Measurements from ENCODE around the gene RIMBP3B.
"Not testable (repeated sequence)": the region's sequence is repeated elsewhere in the genome, so short reads cannot be mapped to it uniquely, and the experiment has no call there.

The RIMBP3B gene

GRCh38 chr22:21394613-21395012, 11.1 kb downstream of the RIMBP3B start:
- H3K4me3 Mint-ChIP-seq; H3K36me3 Mint-ChIP-seq; H3K9me3 Mint-ChIP-seq (ENCODE audit: low read depth); H3K27ac Mint-ChIP-seq; H3K4me1 Mint-ChIP-seq (ENCODE audit: low read depth); H3K27me3 Mint-ChIP-seq: not testable (repeated sequence)

GRCh38 chr22:21401197-21401969, 17.8 kb downstream of the RIMBP3B start:
- H3K27ac Mint-ChIP-seq; H3K4me3 Mint-ChIP-seq; H3K4me1 Mint-ChIP-seq (ENCODE audit: low read depth); H3K36me3 Mint-ChIP-seq; H3K9me3 Mint-ChIP-seq (ENCODE audit: low read depth); H3K27me3 Mint-ChIP-seq: not testable (repeated sequence)

GRCh38 chr22:21402763-21403314, 19.3 kb downstream of the RIMBP3B start:
- not testable (repeated sequence) for H3K27ac Mint-ChIP-seq; H3K4me1 Mint-ChIP-seq (ENCODE audit: low read depth); H3K4me3 Mint-ChIP-seq; H3K36me3 Mint-ChIP-seq; H3K27me3 Mint-ChIP-seq; H3K9me3 Mint-ChIP-seq (ENCODE audit: low read depth)

- not testable (repeated sequence) for H3K27me3 Mint-ChIP-seq; H3K4me1 Mint-ChIP-seq (ENCODE audit: low read depth); H3K36me3 Mint-ChIP-seq; H3K27ac Mint-ChIP-seq; H3K9me3 Mint-ChIP-seq (ENCODE audit: low read depth); H3K4me3 Mint-ChIP-seq
These were observed 23.6 kb downstream of the RIMBP3B start for GRCh38 chr22:21407139-21407538.

- H3K4me1 Mint-ChIP-seq (ENCODE audit: low read depth); H3K9me3 Mint-ChIP-seq (ENCODE audit: low read depth); H3K36me3 Mint-ChIP-seq; H3K27ac Mint-ChIP-seq; H3K4me3 Mint-ChIP-seq; H3K27me3 Mint-ChIP-seq: not testable (repeated sequence)
These were observed 24.2 kb downstream of the RIMBP3B start for GRCh38 chr22:21407792-21408191.

GRCh38 chr22:21416375-21416774, 32.8 kb downstream of the RIMBP3B start:
- not testable (repeated sequence) for H3K9me3 Mint-ChIP-seq (ENCODE audit: low read depth); H3K36me3 Mint-ChIP-seq; H3K27me3 Mint-ChIP-seq; H3K4me1 Mint-ChIP-seq (ENCODE audit: low read depth); H3K4me3 Mint-ChIP-seq; H3K27ac Mint-ChIP-seq

GRCh38 chr22:21417227-21417746, 33.7 kb downstream of the RIMBP3B start, which contains the start of gene HIC2:
Gene HIC2, plus strand, starts transcription at chr22:21417371. Its CDS starts 25,461 bp downstream, at chr22:21442832.
- H3K27ac Mint-ChIP-seq; H3K9me3 Mint-ChIP-seq (ENCODE audit: low read depth); H3K4me1 Mint-ChIP-seq (ENCODE audit: low read depth); H3K27me3 Mint-ChIP-seq; H3K36me3 Mint-ChIP-seq: not testable (repeated sequence)
- peak within 1 kb of the TSS; percentile 52 for H3K4me3 Mint-ChIP-seq

GRCh38 chr22:21417853-21418252, 34.3 kb downstream of the RIMBP3B start:
- H3K9me3 Mint-ChIP-seq (ENCODE audit: low read depth); H3K27me3 Mint-ChIP-seq; H3K36me3 Mint-ChIP-seq; H3K4me1 Mint-ChIP-seq (ENCODE audit: low read depth); H3K27ac Mint-ChIP-seq: not testable (repeated sequence)
- peak overlapping the region; percentile 52 for H3K4me3 Mint-ChIP-seq

- not testable (repeated sequence) for H3K9me3 Mint-ChIP-seq (ENCODE audit: low read depth); H3K36me3 Mint-ChIP-seq; H3K4me3 Mint-ChIP-seq; H3K27me3 Mint-ChIP-seq; H3K4me1 Mint-ChIP-seq (ENCODE audit: low read depth); H3K27ac Mint-ChIP-seq
These were observed 35.6 kb downstream of the RIMBP3B start for GRCh38 chr22:21418974-21419638.

- H3K9me3 Mint-ChIP-seq (ENCODE audit: low read depth); H3K27me3 Mint-ChIP-seq; H3K36me3 Mint-ChIP-seq; H3K27ac Mint-ChIP-seq; H3K4me1 Mint-ChIP-seq (ENCODE audit: low read depth); H3K4me3 Mint-ChIP-seq: not testable (repeated sequence)
These were observed 36.7 kb downstream of the RIMBP3B start for GRCh38 chr22:21420180-21420763.

GRCh38 chr22:21424084-21424709, 40.6 kb downstream of the RIMBP3B start:
- not testable (repeated sequence) for H3K4me3 Mint-ChIP-seq; H3K4me1 Mint-ChIP-seq (ENCODE audit: low read depth); H3K27ac Mint-ChIP-seq; H3K27me3 Mint-ChIP-seq; H3K36me3 Mint-ChIP-seq; H3K9me3 Mint-ChIP-seq (ENCODE audit: low read depth)

- not testable (repeated sequence) for H3K4me1 Mint-ChIP-seq (ENCODE audit: low read depth); H3K9me3 Mint-ChIP-seq (ENCODE audit: low read depth); H3K27me3 Mint-ChIP-seq; H3K27ac Mint-ChIP-seq; H3K36me3 Mint-ChIP-seq; H3K4me3 Mint-ChIP-seq
These were observed 51.1 kb downstream of the RIMBP3B start for GRCh38 chr22:21434378-21435233.

GRCh38 chr22:21435998-21436810, 52.7 kb downstream of the RIMBP3B start:
- H3K9me3 Mint-ChIP-seq (ENCODE audit: low read depth); H3K27me3 Mint-ChIP-seq; H3K4me1 Mint-ChIP-seq (ENCODE audit: low read depth); H3K4me3 Mint-ChIP-seq; H3K27ac Mint-ChIP-seq; H3K36me3 Mint-ChIP-seq: not testable (repeated sequence)

GRCh38 chr22:21438013-21438412, 54.5 kb downstream of the RIMBP3B start:
- not testable (repeated sequence) for H3K27ac Mint-ChIP-seq; H3K4me1 Mint-ChIP-seq (ENCODE audit: low read depth); H3K27me3 Mint-ChIP-seq; H3K36me3 Mint-ChIP-seq; H3K4me3 Mint-ChIP-seq; H3K9me3 Mint-ChIP-seq (ENCODE audit: low read depth)

Measured in activated naive CD8-positive, alpha-beta T cell (primary cell).